Dedifferentiated amniotic fluid mesenchymal stem cell (primary cell): Measurements from ENCODE around the gene NFATC3.

ENCODE experiments used
- DNase-seq: peaks from one replicate; pipeline ENCODE4 v3.0.0-alpha.2; 2016; ENCODE audit errors: extremely low spot score

NFATC3 gene

GRCh38 chr16:68073902-68074760 lies 11.0 kb upstream of the NFATC3 start:
- no peak for DNase-seq

GRCh38 chr16:68074850-68075555 lies 10.2 kb upstream of the NFATC3 start:
- DNase-seq, result no peak

GRCh38 chr16:68075980-68076379 lies 9.2 kb upstream of the NFATC3 start:
- DNase-seq, result no peak

GRCh38 chr16:68076560-68076959 lies 8.6 kb upstream of the NFATC3 start:
- no peak for DNase-seq

GRCh38 chr16:68077866-68078700 lies 7.1 kb upstream of the NFATC3 start:
- DNase-seq, result no peak

GRCh38 chr16:68078701-68079375 lies 6.3 kb upstream of the NFATC3 start:
- no peak for DNase-seq

- DNase-seq, result no peak
Measured at GRCh38 chr16:68079376-68079625, 5.9 kb upstream of the NFATC3 start.

GRCh38 chr16:68079626-68080344 lies 5.4 kb upstream of the NFATC3 start:
- no peak for DNase-seq

- DNase-seq, result no peak
Measured at GRCh38 chr16:68081861-68082628, 3.1 kb upstream of the NFATC3 start.

GRCh38 chr16:68082629-68083238 lies 2.4 kb upstream of the NFATC3 start:
- no peak for DNase-seq

- DNase-seq, result no peak
Measured at GRCh38 chr16:68083239-68083781, 1.9 kb upstream of the NFATC3 start.

- no peak for DNase-seq
Measured at GRCh38 chr16:68083861-68084503, 1.2 kb upstream of the NFATC3 start.

- DNase-seq, result peak; percentile 53
Measured at GRCh38 chr16:68084504-68085258, 489 bp upstream of the NFATC3 start.

- DNase-seq, result peak; percentile 17
Measured at GRCh38 chr16:68086336-68086841, 1.2 kb downstream of the NFATC3 start.

GRCh38 chr16:68086860-68087268 lies 1.7 kb downstream of the NFATC3 start:
- DNase-seq, result no peak

GRCh38 chr16:68087688-68088087 lies 2.5 kb downstream of the NFATC3 start:
- DNase-seq, result no peak

GRCh38 chr16:68088130-68088972 lies 3.2 kb downstream of the NFATC3 start:
- DNase-seq, result no peak
